ENCODE measurements around the gene TYW1.
"Not testable (repeated sequence)": the region's sequence is repeated elsewhere in the genome, so short reads cannot be mapped to it uniquely, and the experiment has no call there.

Gene TYW1

DNA sequence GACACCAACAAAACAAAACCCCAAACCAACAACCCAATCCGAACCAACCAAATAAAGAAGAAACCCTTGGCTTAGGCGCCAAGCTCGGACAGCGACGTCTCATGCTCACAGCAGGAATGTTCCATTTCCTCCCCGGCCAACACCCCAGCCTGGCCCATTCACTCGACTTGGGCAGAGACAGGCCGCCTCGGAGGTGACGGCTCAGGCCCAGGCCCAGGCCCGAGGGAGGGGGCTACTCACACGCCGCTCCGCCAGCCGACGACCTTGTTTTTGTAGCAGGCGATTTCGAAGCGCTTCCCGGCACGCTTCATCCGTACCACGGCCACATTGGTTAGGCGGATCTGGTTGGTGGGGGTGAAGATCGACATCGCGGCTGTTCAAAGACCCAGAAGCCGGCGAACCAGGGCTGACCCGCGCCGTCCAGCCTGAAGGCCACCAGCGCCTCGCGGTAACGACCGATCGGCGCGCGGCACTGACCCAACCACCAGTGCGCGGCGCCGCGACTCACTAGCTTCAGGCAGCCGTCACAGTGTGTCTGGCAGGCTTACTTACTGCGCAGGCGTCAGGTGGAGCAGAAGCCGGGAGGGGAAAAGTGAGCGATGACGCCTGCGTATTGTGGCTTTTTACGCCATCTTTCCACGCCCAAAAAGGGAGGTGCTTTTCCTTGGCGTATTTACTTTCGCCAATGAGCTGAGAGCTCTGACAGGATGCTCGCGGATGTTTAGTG lies 1.4 kb upstream of the TYW1 start, which contains the start of gene SBDS:
TSS of gene SBDS (minus strand) at position 537 of the 727 bp plus-strand sequence. CDS start at position 368, 169 bp downstream.
- peak; percentile 98 for DNase-seq

DNA sequence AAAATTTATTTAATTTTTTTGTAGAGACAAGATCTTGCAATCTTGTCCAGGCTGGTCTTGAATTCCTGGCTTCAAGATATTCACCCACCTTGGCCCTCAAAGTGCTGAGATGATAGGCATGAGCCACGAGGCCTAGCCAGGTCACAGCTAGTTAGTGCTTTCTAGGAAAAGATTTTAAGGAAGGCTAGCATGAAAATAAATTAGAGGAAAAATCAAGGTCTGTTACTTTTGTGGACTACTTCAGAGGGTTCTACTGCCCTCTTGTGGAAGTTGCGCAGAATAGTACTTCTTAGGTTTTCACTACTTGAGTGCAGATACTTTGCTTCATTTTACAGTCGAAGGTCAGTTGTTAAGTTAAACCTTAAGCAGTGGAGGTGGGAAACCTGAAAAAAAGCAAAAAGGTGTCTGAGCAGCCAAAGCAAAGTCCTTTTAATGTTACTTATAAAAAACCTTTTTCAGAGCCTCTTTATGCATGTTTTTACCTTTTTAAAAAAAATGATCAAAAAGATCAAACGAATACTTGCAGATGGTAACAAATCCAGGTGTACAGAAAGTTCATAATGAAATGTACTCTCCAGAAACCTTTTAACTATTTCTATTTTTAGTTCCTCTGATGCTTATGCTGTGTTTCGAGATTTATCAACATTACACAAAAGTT lies 4.1 kb downstream of the TYW1 start:
- not testable (repeated sequence) for DNase-seq

DNA sequence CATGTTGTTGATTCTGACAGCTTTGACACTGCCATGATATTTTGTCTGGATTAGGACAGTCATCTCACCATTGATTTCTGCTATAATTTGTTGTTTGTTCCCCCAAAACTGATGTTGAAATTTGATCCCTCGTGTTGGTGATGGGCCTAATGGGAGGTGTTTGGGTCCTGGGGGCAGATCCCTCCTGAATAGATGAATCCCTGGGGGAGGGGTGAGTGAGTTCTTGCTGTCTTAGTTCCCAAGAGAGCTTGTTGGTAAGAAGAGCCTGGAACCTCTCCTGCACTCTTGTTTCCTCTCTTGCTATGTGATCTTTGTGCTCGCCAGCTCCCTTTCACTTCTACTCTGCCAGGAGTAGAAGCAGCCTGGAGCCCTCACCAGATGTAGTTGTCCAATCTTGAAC lies 7.5 kb downstream of the TYW1 start:
- not testable (repeated sequence) for DNase-seq

DNA sequence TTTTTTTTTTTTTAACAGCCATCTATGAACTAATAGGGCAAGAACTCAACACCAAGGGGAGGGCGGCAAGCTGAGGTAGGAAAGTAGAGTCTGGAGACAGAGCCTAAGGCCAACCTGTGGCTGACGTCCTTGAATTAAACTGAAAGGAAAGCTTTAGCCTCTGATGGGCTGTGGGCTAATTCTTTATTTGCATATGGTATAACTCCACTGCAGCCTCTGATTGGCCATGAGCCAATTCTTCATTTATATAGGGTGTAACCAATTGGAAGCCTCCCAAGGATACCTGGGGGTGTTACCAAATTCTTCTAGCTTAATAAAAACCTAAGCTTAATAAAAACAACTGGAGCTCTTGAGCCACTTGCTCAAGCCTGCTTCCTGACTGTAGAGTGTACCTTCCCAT lies 10.3 kb downstream of the TYW1 start:
- DNase-seq, result peak; percentile 25

DNA sequence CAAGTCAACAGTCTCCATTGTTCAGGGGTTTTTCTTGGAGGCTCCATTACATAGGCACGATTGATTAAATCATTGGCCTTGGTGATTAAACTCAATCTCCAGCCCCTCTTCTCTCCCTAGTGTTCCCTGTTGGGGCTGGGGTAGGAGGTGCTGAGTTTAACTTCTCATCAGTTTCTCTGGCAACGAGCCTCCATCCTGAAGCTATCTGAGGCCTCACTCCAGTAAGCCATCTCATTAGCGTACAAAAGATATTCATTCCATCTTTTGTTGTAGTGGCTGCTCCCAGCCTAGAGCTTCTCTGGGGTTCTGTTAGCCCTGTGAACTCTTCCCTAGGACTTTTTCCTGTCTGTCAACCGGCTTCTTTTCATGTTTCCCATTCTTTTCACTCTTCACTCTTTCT lies 11.6 kb downstream of the TYW1 start:
- DNase-seq, result no peak

DNA sequence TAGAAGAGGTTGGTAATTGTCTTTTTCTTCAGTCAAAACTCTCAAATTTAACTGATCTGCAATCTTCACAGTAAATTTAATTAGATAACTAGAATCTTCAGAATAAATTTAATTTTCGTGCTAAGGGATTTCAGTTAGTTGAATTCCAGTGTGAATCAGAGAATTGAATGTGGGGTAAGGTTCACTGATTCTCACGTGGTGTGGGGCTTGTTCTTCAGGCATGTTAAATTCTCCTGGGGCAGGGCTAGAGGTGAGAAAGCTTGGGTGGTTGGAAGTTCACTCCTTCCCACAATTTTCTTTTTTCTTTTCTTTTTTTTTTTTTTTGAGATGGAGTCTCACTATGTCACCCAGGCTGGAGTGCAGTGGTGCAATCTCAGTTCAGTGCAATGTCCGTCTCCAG lies 13.0 kb downstream of the TYW1 start:
- not testable (repeated sequence) for DNase-seq

DNA sequence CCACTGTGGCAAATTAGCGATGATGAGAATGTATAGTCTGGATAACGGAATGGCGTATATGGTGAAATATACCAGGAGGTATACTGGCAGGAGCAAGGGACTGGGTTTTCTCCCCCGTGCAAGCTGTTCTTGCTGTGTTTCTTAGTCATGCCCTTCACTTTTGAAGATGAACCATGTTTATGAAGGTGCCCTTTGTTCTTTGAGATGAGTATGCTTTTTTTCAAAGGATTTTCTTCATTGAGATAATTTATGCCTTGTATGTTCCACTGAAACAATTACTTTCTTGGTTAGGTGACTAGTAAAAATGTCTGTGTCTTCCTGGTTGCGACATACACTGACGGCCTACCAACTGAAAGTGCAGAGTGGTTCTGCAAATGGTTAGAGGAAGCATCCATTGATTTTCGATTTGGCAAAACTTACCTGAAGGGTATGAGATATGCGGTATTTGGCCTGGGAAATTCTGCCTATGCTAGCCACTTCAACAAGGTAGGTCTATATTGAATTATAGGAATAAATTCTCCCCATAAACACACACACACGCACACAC lies 17.5 kb downstream of the TYW1 start:
- not testable (repeated sequence) for DNase-seq

DNA sequence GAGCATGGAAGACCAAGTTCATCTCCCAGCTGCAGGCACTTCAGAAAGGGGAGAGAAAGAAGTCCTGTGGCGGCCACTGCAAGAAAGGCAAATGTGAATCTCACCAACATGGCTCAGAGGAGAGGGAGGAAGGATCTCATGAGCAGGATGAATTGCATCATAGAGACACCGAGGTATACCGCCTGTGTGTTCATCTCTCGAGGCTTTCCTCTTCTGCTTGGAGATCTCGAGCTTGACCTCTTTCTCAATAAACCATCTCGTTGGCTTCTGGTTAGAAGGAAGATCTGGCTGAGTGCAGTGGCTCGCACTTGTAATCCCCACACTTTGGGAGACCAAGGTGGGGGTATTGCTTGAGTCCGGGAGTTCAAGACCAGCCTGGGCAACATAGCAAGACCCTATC lies 21.3 kb downstream of the TYW1 start:
- not testable (repeated sequence) for DNase-seq

DNA sequence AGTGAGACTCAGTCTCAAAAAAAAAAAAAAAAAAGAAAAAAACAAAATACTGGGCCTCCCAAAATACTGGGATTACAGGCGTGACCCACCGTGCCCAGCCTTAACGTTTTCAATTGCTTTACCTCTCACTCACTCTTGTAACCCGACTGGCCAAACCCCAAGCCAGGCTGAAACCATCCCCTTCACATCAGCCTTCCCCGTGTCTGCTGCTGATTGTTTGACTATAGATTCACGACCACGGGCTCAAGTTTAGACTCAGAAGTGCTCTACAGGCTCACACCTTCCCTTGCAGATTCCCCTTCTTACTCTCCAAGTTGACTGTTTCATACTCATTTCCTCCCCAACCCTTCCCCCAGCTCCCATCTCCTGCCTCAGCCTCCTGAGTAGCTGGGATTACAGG lies 22.3 kb downstream of the TYW1 start:
- no peak for DNase-seq

DNA sequence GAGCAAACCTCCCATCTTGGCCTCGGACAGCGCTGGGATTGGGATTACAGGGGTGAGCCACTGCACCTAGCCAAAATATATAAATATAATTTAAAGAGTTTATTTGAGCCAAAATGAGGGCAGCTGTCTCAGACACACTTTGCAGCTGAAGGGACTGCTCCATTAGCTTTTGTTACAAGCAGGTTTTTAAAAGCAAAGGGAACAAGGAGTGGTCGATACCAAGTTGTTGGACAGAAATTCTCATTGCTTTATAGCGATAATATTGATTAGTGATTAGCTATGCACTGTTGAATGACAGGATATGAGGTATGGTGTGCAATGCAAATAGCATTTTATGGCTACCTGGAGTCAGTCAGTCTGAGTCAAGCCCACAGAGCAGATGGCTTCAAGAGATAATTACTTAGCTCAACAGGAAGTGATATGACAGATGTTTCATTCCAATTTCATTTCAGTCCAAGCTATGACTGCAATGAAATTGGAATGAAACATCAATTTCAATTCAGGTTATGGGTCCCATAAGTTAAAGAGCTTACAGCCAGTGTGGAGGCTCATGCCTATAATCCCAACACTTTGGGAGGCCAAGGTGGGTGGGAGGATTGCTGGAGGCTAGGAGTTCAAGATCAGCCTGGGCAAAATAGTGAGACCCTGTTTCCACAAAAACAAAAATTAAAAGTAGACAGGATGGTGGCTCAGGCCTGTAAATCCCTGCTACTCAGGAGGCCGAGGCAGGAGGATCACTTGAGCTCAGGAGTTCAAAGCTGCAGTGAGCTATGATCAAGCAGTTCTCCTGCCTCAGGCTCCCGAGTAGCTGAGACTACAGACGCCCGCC lies 23.1 kb downstream of the TYW1 start:
- peak; percentile 94 for DNase-seq

DNA sequence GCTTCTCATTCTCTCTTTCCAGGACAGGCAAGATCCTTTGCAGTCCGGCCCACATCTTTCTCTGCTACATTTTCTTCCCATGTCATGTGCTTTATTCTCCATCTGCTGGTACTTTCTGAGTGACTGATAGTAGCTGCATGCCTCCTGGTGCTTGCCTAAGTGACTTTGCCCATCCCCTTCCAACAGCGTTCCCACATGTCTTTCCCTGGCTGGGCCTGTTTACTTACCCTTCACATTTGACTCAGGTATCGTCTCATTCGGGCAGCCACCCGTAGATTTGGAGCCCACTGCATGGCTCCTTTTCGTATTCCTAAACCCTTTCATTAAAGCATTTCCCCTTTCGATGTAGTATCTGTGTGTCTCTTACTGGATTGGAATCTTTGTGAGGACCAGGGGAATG lies 24.6 kb downstream of the TYW1 start:
- DNase-seq, result no peak

DNA sequence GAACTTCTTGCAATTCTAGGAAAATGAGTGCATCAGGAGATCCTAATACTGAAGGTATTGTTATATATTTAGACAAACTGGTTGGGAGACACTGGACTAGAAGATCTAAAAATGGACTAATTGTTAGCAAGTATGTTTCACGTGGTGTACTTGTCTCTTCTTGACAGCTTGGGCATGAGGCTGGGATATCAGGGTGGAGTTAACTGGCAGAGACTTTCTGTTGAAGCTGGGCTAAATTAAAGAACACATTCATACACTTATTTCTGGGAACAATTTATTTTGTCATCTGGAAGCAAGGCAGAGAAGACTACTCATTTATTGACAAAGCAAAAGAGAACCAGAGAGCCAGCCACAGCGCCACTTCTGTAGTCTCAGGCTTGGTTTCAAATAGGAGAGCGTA lies 25.9 kb downstream of the TYW1 start:
- no peak for DNase-seq

DNA sequence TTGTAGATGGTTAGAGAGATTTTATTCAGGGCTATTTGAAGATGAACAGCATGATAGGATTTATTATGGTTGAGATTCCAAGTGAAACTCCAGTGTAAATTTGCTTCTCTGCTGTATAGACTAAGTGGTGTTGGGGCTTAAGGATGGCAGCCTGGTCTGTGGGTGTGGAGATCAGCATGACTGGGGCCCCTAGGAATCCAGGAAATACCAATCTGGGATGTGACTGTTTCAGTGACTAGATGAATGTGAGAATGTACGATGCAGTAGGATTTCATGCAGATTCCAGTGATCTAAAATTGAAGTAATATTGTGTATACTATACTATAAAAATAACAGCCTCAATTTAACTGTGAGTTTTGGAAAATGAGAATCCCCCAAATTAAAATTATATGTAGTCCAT lies 28.8 kb downstream of the TYW1 start:
- DNase-seq, result not testable (repeated sequence)

DNA sequence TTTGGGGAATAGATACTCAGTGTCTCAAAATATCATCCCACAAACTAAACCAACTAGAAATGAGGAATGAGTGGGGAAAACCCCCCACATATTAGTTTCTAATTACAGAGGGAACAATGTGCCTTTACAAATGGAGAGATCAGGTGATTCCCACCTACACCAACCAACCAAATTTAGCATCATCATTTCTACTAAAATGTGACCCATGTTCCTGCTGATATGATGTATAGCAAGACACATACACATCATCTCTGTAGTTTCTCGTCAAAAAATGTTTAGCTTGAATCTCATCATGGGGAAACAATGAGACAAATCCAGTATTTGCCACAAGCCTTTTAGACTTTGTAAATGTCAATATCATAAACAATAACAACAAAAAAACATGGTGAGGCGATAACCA lies 35.1 kb downstream of the TYW1 start:
- not testable (repeated sequence) for DNase-seq

DNA sequence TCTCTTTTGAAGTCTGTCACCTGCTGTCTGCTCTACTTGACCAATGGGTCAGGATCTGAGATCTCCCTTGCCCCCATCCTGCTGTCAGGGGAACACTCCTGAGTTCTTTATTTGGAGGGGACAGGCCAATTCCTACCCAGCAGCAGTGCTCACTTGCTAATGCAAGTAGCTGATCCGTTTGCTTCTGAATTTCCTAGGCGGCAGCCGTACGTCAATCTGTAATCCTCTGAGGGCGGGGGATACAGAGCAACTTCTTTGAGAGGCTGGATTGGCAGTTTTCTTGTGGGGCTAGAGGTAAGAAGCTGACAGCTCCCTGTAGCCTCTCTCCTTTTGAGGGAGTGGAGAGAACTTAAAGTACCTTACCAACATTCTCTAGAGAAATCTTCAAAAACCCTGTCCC lies 36.6 kb downstream of the TYW1 start:
- DNase-seq, result no peak

DNA sequence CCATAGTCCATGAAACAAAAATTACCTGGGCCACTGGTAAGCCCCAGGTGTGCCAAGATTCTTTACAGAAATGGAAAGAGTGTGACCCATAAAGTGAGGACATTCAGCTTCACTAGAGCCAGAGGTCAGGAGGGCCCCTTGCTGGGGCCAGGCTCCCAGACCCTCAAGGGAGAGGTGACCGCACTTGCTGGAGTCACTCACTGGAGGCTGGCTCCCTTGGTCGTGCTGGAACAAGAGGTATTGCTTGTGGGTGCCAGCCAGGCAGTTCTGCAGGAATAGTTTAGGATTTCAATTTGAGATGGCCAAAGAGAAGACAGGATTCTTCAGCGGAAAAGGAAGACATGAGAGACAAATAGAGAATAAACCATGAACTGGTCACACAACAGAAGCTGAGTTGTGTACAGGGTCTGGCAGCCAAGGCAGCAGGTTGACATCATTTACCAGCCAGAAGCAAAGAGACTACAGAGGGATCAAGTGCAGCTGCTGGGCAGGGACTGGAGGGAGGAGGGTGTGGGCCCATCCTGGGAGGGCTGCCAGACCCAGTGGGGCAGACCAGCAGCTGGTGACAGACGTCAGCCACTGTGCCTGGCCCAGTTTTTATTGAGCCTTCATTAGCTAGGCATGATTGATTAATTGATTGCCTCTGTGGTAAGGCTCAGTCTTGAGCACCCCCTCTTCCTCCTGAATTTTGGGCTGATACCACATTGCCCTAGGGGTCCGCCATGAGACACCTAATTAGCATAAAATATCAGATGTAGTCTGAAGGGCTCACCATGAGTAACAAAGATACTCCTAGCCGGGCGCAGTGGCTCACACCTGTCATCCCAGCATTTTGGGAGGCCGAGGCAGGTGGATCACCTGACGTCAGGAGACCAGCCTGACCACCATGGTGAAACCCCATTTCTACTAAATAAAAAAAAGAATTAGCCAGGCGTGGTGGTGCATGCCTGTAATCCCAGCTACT lies 40.1 kb downstream of the TYW1 start:
- DNase-seq, result peak; percentile 76

DNA sequence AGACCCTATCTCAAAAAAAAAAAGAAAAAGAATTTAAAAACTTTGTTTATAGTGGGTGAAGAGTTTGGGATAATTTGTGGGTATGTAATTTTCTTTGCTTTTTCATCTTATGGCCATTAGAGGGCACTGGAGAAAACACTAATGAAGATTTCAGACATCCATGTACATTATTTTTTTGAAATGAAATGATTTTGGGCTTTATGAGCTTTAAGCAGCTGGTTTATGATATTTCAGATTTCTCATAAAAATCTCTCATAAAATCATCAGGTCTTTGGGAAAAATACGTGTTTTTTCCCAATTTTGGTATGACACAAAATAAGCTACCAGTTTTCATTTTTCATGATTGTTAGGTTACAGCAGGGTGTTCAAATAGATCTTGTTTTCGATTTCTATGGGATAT lies 44.2 kb downstream of the TYW1 start:
- not testable (repeated sequence) for DNase-seq

DNA sequence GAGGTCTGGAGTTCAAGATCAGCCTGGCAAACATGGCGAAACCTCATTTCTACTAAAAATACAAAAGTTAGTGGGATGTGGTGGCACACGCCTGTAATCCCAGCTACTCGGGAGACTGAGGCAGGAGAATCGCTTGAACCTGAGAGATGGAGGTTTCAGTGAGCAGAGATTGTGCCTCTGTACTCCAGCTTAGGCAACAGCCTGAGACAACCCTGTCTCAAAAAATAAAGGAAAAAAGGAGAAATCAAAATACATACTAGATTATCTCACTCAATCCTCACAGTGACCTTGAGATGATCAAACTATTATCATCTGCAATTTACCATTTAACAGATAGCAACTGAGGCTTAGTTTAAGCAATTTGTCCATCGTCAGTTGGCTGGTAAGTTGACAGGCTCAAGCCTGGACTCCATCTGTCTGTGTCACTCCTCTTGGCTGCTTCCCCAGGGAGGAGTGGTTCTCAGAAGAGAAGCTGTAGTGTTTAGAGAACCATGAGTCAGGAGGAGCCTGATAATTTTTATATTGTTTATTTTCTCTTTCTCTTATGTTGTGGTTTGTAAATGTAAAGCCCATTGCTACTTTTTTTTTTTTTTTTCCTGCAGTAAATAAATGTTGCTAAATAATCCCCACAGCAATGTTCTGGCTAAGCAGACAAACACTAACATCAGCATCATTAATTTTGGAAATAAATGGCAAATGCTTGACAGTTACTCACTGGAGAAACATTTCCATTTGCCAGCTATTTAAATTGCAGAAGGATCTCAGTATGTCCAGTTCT lies 46.3 kb downstream of the TYW1 start:
- peak; percentile 75 for DNase-seq

DNA sequence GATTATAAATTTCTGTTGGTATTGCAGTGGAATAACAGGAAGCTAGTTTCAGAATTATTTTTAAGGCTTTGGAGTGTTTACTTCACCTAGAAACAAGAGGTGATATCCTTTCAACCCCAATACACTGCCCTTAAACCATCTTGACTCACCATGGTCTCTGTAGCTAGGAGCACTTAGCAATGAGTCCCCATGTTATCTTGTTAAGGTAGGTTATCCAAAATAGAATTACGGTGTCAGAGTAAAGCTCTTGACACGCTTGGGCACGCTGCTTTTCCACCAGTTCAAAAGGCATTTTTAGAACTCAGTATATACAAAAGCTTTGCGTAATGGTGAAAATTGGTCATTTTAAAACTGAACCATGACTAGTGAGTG lies 46.9 kb downstream of the TYW1 start:
- DNase-seq, result peak; percentile 53

DNA sequence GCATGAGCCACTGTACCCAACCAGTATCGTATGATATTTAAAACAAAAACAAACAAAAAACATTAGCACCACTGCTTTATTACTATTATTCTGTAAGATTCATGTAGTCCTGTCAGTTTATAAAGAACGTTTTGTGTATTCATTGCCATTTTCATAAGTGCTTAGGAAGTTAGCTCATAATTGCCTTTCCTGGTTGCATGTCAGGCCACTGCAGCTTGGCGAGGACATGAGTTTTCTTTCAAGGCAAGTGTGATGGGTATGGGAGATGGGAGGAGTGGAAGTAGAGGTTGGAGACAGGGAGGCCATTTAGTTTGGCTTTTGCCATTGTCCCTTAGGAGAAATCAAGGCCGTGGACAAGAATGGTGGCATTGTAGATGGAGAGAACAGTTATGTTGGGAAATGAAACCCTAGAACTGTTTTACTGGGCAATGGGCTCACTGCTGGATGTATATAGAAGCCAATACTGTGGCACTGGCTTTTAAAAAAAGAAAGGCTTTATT lies 48.9 kb downstream of the TYW1 start:
- DNase-seq, result no peak

DNA sequence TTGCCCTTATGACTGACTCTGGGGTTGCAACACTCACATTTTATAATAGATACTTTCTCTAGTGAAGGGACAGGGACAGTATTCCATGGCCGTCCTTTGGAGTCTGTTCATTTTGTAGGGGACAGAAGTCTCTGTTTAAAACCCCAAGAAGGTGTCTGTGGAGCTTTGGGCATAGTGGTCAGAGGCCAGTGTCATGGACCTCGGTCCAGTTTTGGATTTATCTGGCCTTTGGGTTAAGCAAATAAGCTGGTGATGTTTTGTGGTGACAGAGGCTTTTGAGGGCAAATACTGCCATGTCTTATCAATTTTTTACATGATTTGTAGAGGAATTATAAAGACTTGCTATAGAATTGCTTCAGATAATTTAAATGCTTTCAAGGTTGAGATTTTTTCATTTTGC lies 50.2 kb downstream of the TYW1 start:
- not testable (repeated sequence) for DNase-seq

All from NCI-H2029 (cell line).